GM18868 (cell line): ENCODE data around the gene TPRN.

Source experiments
- ATAC-seq: cut with Tn5 transposase; IDR thresholded peaks from one replicate; pipeline ENCODE4 v1.9.1; 2021; ENCODE audit warnings: mild to moderate bottlenecking, moderate library complexity; ENCODE audit not compliant: unreplicated experiment

The TPRN gene

DNA sequence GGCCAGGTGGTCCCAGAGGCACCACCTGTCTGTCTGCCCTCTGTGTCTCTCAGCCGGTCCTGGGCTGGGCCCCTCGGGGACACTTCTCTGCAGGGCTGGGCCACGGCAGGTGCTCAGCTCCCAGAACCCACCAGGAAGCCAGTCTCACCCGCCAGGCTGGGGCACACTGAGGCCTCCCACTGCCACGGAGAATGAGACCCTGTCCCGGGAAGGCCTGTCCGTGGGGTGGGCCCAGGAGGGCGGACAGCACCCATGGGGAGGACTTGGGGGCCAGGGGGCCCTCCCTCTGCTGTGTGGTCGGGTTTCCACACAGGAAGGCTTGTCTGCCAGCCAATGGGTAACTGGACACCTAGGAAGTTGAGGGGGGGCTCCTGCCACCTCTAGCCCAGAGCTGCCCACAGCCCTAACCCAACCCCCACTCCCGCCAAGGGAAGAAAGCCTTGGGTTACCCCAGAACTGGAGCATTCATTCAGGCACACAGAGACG lies 36.4 kb upstream of the TPRN start:
- no peak for ATAC-seq

DNA sequence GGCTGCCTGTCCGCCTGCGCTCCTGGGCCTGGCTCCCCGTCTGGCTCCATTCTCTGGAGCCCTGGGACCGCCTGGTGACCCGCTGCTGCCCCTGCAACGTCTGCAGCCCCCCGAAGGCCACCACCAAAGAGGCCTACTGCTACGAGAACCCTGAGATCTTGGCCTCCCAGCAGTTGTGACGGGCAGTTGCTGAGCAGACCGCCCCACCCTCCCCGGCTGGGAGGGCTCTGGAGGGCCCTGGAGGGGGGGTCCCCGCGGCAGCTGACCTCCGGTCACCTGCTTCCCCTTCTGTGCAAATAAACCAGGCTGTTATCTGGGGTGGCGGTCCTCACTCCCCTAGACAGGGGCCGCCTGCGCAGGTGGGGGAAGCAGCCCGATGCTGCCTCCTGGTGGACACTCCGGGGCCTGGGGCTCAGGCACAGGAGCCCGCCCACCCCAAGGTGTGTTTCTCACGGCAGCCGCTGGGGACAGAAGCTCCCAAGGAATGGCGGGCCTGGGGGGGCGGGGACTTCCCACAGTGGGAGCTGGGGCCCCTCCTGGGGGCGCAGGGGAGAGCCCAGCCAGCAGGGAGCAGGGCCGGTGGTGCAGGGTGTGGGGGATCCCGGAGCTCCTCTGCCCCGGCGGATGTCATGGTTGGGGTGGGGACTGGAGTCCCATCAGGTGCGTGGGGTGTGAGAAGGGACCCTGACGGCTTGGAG lies 35.8 kb upstream of the TPRN start:
- peak; percentile 22 for ATAC-seq

DNA sequence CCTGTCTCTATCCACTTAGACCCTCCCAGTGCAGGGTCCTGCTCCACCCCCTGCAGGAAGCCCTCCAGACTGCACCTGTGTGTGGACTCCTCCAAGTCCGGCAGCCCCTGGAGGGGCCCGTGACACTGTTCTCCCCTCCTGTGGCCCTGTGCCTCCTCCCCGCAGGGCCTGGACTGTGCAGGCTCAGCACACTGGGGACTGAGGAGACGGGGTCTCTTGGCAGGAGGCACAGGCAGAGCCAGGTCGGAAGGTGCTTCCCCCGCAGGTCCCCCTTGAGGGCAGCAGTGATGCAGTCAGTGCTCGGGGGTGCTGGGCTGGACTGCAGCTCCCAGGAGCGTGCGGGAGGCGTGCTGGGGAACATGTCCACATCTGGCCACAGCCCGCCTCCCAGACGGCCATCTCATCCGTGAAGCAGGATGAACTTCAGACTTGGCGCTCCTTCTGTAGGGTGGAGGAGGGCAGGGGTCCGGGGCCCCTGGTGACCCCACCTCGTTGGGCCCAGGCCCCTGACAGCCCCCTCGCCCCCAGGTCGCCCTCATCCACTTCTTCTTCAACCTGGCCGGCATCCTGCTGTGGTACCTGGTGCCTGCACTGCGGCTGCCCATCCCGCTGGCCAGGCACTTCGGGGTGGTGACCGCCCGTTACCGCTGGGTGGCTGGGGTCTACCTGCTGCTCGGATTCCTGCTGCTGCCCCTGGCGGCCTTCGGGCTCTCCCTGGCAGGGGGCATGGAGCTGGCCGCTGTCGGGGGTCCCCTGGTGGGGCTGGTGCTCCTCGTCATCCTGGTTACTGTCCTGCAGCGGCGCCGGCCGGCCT lies 35.1 kb upstream of the TPRN start:
- no peak for ATAC-seq

DNA sequence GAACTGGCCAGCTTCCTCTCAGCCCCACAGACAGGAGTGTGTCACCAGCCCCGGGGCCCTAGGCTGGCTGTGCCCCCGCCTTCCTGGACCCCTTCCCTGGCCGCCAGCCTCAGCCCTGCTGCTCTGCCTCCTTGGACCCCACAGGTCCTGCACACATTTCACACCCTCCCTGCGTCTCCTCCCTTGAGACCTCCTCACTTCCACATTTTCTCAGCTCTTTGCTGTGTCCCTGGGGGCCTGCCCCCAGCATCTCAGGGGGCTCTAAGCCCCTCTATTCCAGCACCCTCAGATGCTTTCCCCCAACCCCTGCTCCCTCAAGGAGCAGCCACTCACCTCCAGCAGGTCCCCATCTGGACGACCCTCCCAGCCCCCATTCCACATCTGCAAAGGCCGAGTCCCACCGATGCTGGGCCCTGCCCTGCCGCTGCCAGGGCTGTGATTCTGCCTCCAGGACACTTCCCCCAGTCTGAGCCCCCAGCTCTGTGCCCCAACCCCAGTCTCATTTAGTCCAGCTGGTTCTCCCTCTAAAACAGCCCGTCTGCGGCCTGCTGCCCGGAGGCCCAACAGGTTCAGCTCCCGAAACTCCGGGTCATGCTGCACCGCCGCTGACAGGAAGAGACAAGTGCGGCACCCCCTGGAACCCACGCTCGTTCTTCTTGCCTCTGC lies 34.4 kb upstream of the TPRN start:
- no peak for ATAC-seq

DNA sequence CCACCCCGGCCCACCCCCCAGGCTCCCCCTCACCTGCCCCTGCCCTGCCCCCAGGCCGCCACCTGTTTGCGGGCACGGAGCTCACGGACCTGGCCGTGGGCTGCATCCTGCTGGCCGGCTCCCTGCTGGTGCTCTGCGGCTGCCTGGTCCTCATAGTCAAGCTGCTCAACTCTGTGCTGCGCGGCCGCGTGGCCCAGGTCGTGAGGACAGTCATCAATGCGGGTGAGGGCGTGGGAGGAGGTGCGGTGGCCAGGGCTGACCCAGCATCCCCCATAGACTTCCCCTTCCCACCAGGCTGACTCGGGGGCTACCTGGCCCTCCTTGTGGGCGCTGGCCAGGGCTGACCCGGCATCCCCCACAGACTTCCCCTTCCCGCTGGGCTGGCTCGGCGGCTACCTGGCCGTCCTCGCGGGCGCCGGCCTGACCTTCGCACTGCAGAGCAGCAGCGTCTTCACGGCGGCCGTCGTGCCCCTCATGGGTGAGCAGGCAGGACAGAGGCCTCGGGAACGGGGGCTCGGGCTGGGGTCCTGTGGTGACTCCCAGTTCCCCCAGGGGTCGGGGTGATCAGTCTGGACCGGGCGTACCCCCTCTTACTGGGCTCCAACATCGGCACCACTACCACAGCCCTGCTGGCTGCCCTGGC lies 33.6 kb upstream of the TPRN start:
- ATAC-seq: no peak

DNA sequence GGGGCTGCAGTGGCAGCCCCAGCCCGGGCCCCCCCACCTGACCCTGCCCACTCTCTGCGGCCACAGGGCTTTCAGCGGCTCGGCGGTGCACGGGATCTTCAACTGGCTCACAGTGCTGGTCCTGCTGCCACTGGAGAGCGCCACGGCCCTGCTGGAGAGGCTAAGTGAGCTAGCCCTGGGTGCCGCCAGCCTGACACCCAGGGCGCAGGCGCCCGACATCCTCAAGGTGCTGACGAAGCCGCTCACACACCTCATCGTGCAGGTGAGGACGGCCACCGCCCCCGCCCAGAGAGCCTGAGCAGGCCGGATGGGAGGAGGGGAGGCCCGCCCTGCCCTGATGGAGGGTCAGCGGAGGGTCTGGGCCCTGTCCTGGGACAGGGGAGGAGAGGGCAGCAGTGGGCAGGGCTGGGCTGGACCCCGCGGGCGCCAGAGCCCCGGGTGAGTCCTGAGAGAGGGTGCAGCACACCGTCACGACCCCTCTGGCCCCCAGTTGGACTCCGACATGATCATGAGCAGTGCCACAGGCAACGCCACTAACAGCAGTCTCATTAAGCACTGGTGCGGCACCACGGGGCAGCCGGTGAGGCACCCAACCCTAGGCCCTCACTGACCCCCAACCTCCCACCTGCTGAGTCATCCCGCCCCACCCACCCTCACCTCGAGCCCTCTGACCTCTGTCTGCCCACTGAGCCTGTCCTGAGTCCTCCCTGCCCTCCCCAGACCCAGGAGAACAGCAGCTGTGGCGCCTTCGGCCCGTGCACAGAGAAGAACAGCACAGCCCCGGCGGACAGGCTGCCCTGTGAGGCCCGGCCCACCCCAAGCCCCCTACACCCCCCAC lies 32.8 kb upstream of the TPRN start:
- ATAC-seq: no peak

DNA sequence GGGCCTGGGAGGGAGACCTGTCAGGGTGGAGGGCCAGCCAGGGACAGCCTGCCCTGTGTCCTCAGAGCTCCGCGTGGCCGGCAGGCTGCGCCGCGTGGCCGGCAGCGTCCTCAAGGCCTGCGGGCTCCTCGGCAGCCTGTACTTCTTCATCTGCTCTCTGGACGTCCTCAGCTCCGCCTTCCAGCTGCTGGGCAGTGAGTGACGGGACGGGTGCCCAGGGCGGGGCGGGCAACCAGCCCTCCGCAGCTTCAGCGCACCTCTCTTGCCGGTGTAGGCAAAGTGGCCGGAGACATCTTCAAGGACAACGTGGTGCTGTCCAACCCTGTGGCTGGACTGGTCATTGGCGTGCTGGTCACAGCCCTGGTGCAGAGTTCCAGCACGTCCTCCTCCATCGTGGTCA lies 32.0 kb upstream of the TPRN start:
- no peak for ATAC-seq

DNA sequence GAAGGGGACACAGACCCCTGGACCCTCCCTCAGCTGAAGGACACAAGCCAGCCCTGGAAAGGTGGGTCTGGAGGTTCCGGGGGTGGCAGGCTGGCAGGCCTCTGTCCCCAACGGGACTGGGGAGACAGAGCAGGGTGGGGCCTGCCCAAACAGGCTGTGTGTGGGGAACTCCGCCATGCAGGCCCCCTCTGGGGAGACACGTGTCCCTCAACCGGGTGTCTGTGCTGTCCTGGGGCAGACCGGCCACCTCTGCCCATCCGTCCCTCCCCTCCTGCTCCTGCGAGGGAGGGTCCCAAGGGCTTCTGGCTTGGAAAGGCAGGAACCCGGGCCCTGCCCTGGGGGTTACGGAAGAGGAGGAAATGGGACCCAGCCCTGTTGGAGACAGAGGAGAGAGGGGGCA lies 31.6 kb upstream of the TPRN start:
- ATAC-seq: no peak

DNA sequence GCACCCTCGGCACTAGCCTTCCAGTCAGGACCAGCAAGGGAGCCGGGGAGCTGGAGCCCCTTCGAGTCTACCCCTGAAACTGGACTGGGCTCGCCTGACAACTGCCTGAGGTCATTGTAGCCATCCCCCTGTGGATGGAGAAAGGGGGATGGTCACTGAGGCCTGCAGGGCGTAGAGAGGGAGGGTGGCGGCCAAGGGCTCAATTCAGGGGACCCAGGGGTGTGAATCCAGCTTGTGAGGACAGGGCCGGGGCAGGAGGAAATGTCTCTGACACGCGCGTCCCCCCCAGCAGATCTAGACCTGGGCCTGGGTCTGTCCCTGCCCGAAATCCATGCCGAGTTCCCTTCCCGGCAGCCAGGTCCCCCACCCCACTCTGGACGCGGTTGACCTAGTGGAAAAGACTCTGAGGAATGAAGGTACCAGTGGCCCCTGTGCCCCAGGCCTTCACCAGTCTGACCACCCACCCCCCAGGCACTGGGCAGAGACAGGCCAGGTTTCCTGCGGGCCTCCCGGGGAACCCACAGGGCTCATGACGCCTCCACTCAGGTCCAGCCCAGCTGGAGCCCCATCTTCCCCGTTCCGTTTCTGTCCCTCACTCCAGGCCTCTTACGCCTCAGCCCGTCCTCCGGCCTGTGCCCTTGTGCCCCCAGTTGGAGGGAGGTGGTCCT lies 31.0 kb upstream of the TPRN start:
- ATAC-seq: no peak

DNA sequence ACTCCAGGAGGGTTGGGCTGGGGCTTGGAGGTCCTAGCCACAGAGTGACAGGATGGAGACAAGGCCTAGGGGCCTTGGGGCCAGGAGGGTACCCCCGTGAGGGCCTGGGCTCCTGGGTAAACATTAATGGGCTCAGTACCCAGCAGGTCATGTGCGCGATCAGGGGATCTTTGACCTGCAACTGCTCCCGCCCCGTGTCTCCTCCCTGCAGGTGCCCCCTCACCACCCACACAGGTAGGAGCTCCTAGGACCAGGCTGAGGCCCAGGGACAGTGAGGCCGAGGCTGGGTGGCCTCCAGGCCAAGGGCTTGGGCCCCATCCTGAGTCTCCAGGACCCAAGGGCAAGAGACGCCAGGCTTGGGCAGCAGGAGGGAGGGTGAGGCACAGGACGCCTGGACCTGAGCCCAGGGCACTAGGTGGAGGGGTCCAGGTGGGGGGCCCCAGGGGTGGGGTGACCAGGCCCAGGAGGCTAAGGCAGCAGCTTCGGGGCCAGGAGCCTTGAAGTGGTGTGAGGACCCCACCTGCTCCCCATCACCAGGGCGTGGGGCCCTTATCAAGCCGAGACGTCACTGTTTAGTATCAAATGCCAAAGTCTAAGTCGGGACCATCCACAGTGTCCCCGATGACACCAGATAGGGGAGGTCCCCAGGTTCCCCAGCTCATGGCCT lies 30.3 kb upstream of the TPRN start, which contains the start of gene SLC34A3:
Gene SLC34A3, plus strand, starts transcription at position 197 of the 667 bp plus-strand sequence. CDS start 802 bp downstream, outside the sequence.
- ATAC-seq: no peak

DNA sequence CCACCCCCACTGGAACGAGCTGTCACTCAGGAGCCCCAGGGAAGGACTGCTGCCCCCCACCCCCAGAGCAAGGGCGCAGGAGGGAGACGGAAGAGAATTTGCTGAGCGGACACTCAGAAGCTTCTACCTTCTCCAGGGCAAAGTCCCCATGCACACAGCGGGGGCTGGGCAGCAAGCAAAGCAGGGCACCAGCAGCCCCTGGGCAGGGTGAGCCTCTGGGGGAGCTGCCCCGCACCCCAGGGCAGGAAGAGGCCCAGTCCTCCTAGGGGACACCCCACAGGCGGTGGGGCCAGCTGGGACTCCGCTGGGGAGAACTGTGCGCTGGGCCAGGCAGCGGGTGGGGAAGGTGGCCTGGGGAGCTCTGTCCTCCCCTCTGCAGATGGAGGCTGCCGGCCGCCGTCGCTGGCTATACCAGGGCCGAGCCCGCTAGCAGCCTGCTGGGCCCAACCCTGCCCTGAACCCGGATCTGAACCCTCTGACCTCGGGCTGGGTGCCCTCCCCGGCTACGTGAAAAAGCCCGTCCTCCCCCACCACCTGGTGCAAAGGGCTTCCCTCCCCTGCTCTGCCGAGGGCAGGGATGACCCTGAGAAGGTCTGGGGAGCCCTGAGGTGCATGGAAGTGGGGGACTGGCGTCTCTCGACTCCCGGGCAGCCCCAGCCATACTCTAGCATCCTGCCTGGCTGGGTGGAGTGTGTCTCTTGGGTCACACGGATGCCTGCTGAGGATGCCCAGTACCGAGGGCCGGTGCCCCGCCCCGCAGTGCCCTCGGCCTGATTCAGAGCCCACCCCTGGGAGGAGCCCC lies 29.6 kb upstream of the TPRN start:
- no peak for ATAC-seq

DNA sequence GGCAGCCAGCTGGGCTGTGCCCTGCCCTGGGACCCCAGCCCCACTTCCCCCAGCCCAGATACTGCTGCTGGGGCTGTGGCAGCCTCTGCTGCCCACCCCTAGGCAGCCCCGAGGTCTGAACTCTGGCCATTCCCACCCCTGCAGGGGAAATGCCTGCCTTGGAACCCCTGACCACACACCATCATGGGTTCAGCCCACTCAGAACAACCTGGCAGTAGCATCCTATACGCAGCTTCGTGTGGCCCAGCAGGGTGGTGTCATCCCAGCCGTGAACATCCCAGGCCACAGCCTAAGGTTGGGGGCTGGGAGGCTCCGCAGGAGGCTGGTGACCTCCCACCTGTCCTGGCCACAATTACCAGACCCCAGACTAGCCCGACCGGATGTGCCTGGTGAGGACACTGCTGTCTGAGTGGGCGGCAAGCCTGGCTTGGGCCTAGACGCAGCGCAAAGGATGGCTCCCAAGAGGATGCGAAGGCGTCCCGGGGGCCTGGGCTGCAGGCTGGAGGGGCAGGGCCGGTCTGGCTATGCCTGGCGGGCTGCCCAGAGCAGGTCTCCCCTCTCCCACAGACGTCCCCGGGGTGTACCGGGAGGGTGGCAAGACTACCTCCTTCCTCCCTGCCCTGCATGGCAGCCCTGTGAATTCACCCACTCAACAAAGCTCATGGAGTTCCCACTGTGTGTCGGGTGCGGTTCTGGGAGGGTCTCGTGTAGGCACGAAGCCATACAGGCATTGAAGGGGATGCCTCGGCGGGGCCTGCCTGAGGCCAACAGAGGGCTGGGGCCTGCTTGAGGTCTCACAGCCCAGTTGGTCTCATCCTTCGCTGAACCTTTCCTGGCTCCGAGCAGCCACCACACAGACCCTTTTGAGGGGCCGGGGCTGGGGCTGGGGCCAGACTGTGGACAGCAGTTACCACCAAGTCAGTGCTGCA lies 28.7 kb upstream of the TPRN start:
- no peak for ATAC-seq

DNA sequence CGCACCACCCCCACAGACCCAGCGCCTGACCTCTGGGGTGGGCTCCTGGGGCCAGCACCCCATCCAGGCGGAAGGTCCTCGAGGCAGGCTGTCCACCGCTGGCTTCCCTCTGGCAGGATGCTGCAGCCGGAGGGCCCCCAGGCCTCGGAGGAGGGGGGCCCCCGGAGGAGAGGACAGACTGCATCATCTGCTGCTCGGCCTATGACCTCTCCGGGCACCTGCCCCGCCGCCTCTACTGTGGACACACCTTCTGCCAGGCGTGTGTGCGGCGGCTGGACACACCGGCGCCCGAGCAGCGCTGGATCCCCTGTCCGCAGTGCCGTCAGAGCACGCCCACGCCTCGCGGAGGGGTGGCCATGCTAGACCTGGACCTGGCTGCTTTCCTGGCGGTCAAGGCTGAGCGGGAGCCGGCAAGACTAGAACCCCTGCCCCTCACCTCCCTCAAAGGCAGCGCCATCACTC lies 28.0 kb upstream of the TPRN start:
- no peak for ATAC-seq

DNA sequence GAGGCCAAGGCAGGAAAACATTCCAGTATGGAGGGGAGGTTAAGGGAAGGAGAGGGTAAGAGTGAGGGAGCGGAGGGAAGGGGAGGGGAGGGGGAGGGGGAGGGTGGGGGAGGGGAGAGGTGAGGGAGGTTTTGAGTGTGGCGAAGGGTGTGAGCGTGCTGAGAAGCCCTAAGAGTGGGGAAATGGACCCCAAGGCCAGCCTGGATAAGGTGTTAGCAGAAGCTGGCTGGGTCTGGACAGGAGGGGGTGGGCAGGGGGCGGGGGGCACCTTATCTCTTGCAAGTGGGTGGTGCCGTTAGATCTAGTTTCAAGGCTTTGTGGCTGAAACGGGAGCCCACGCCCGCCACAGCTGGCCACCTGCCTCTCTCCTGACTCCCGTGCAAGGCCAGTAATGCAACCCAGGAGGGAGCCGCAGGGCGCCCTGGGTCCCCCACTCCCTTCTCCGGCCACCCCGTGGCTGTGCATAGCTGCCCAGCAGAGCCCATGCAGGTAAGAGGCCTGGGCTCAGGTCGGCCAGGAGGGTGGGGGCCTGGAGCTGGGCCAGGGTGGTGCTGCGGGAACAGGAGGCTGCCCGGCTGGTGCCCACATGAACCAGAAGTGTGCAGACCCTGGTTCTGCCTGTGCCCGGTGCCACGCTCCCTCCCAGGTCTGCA lies 27.4 kb upstream of the TPRN start:
- no peak for ATAC-seq

DNA sequence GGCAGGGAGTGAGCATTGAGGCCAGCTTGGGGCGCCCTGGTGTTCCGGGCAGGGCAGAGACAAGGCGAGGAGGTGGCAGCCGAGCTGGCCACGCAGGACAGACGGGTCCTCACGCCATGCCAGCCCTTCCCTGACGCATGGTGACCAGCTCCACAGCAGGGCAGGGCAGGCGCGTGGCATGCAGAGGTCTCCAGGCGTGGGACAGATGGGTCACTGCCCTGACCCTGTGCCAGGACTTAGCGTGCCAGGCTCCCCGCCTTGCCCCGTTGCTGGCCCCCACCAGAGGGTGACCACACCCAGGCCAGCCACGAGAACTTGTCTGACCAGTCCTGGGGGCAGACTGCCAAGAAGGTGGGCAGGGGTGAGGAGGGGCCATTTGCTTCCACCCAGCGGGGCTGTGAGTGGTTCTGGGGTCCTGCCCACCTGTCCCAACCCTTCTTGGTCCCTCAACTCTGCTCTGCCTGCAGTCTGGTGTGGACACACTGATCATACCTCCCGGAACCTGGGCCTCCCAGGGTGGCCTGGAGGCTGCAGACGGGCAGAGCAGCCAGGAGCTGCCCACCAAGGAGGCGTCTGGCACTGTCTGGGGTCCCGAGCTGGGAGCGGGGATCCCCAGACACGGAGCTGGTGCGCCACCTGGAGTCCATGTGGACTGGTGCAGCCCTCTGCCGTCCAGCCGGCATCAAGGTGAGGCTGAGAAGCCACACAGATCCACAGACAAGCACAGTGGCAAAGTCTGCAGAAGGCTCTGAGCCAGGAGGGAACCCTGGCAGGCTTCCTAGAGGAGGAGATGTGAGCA lies 26.7 kb upstream of the TPRN start, which contains the start of gene RNF224:
Gene RNF224, plus strand, starts transcription at position 449 of the 799 bp plus-strand sequence. CDS start 834 bp downstream, outside the sequence.
- ATAC-seq: no peak
